MM.1S (cell line): ENCODE measurements around the gene MAD2L1BP.

Experiments
- DNase-seq: peaks from one replicate; pipeline ENCODE4 v3.0.0-alpha.2; 2015
- H2AFZ ChIP-seq: fragments of 300-600 bp; sonication (generic); 2 replicates; pipeline ENCODE4 v1.6.0; 2016; ENCODE audit warnings: antibody characterized with exemption, low read length
- H3F3A ChIP-seq: fragments of 300-600 bp; sonication (generic); 2 replicates; pipeline ENCODE4 v1.6.1; 2016; ENCODE audit warnings: mild to moderate bottlenecking, antibody characterized with exemption, low read length, moderate library complexity, mixed read lengths; ENCODE audit not compliant: insufficient read depth
- H3K27ac ChIP-seq: fragments of 300-600 bp; sonication (generic); 2 replicates; pipeline ENCODE4 v1.5.1; 2016; ENCODE audit warnings: mild to moderate bottlenecking, low read length
- H3K27me3 ChIP-seq: fragments of 300-600 bp; sonication (generic); replicated peaks from 2 replicates; pipeline ENCODE4 v1.6.0; 2016; ENCODE audit warnings: low read length; ENCODE audit not compliant: insufficient read depth
- H3K36me3 ChIP-seq: fragments of 300-600 bp; sonication (generic); replicated peaks from 2 replicates; pipeline ENCODE4 v1.6.1; 2016; ENCODE audit warnings: mild to moderate bottlenecking, low read length, mixed read lengths; ENCODE audit not compliant: insufficient read depth
- H3K4me1 ChIP-seq: fragments of 300-600 bp; sonication (generic); 2 replicates; pipeline ENCODE4 v1.6.1; 2016; ENCODE audit warnings: low read length, mixed read lengths
- H3K4me2 ChIP-seq: fragments of 300-600 bp; sonication (generic); 2 replicates; pipeline ENCODE4 v1.6.0; 2016; ENCODE audit warnings: low read depth, low read length
- H3K4me3 ChIP-seq: fragments of 300-600 bp; sonication (generic); 2 replicates; pipeline ENCODE4 v1.5.1; 2016; ENCODE audit warnings: low read length, mixed read lengths
- H3K79me2 ChIP-seq: fragments of 300-600 bp; sonication (generic); 2 replicates; pipeline ENCODE4 v1.6.1; 2016; ENCODE audit warnings: mixed run types, low read length, mixed read lengths
- H3K9ac ChIP-seq: fragments of 300-600 bp; sonication (generic); 2 replicates; pipeline ENCODE4 v1.6.1; 2016; ENCODE audit warnings: low read length, mixed read lengths
- H3K9me2 ChIP-seq: fragments of 300-600 bp; sonication (generic); replicated peaks from 2 replicates; pipeline ENCODE4 v1.6.1; 2016; ENCODE audit warnings: mild to moderate bottlenecking, low read length, mixed read lengths; ENCODE audit not compliant: insufficient read depth
- H3K9me3 ChIP-seq: fragments of 300-600 bp; sonication (generic); replicated peaks from 2 replicates; pipeline ENCODE4 v1.6.1; 2016; ENCODE audit warnings: mild to moderate bottlenecking, low read length, mixed read lengths; ENCODE audit not compliant: insufficient read depth
- H4K20me1 ChIP-seq: fragments of 300-600 bp; sonication (generic); 2 replicates; pipeline ENCODE4 v1.6.1; 2016; ENCODE audit warnings: mild to moderate bottlenecking, low read length, moderate library complexity, mixed read lengths; ENCODE audit not compliant: insufficient read depth
- CTCF ChIP-seq: fragments of 300-600 bp; sonication (generic); IDR thresholded peaks from 2 replicates; pipeline ENCODE4 v1.5.1; 2016; ENCODE audit warnings: antibody characterized with exemption, low read length, mixed read lengths
- EZH2 ChIP-seq: fragments of 300-600 bp; sonication (generic); optimal IDR thresholded peaks from 2 replicates; pipeline ENCODE3; 2017; ENCODE audit warnings: low read depth, mild to moderate bottlenecking, antibody characterized with exemption, low read length, mixed read lengths
- EZH2phosphoT487 ChIP-seq: fragments of 300-600 bp; sonication (generic); IDR thresholded peaks from 2 replicates; pipeline ENCODE4 v1.6.1; 2018; ENCODE audit warnings: antibody characterized with exemption, low read length

MAD2L1BP gene

DNA sequence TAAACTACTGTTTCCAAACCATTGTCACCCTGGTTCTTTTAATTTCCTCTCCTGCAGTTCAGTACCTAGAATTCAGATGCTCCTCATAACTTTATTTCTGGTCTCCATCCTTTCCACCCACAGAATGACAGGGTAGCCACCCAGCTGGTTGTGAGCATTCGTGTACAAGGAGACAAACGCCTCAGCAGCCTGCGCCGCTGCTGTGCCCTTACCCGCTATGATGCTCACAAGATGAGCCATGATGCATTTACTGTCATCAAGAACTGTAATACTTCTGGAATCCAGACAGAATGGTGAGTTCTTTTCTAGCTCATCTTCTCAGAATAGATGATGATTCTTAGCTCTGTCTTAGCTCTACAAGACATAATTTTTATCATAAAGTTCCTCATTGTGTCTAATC lies 25.2 kb upstream of the MAD2L1BP start:
- no peak overlapping the region for H3K9ac ChIP-seq
- no peak for TF ChIP-seq EZH2
- TF ChIP-seq EZH2phosphoT487: no peak
- TF ChIP-seq CTCF: no peak
- H2AFZ ChIP-seq: no peak overlapping the region
- no peaks in the 10 kb centered on the region for H3F3A ChIP-seq
- H3K27me3 ChIP-seq: no peaks in the 10 kb centered on the region
- peaks cover 9% of the 10 kb centered on the region for H3K36me3 ChIP-seq
- H3K4me3 ChIP-seq: no peak overlapping the region
- H3K4me1 ChIP-seq: no peaks in the 10 kb centered on the region
- no peaks in the 10 kb centered on the region; the same call in none of the 2 replicates for H3K79me2 ChIP-seq
- no peaks in the 10 kb centered on the region for H3K9me2 ChIP-seq
- H4K20me1 ChIP-seq: no peaks in the 10 kb centered on the region
- no peak for DNase-seq
- no peaks in the 10 kb centered on the region for H3K9me3 ChIP-seq
- no peak overlapping the region for H3K27ac ChIP-seq
- no peak overlapping the region for H3K4me2 ChIP-seq

DNA sequence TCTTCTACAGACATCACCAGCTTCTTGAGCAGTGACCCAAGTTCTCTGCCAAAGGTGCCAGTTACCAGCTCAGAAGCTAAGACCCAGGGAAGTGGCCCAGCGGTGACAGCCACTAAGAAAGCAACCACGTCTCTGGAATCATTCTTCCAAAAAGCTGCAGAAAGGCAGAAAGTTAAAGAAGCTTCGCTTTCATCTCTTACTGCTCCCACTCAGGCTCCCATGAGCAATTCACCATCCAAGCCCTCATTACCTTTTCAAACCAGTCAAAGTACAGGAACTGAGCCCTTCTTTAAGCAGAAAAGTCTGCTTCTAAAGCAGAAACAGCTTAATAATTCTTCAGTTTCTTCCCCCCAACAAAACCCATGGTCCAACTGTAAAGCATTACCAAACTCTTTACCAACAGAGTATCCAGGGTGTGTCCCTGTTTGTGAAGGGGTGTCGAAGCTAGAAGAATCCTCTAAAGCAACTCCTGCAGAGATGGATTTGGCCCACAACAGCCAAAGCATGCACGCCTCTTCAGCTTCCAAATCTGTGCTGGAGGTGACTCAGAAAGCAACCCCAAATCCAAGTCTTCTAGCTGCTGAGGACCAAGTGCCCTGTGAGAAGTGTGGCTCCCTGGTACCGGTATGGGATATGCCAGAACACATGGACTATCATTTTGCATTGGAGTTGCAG lies 21.8 kb upstream of the MAD2L1BP start:
- no peak overlapping the region for H2AFZ ChIP-seq
- peaks cover 9% of the 10 kb centered on the region for H3K36me3 ChIP-seq
- H3K27ac ChIP-seq: no peak overlapping the region
- H3K9ac ChIP-seq: no peak overlapping the region
- H3K4me3 ChIP-seq: no peak overlapping the region
- TF ChIP-seq CTCF: no peak
- no peak for TF ChIP-seq EZH2phosphoT487
- TF ChIP-seq EZH2: no peak
- no peak overlapping the region for H3K4me2 ChIP-seq
- H4K20me1 ChIP-seq: no peaks in the 10 kb centered on the region
- H3K9me2 ChIP-seq: no peaks in the 10 kb centered on the region
- H3F3A ChIP-seq: 0 out of 2 replicates have a peak, but pooled peaks cover 3% of the 10 kb centered on the region
- no peaks in the 10 kb centered on the region for H3K4me1 ChIP-seq
- no peaks in the 10 kb centered on the region for H3K9me3 ChIP-seq
- no peaks in the 10 kb centered on the region for H3K27me3 ChIP-seq
- DNase-seq: no peak
- H3K79me2 ChIP-seq: no peaks in the 10 kb centered on the region; the same call in 1 of the 2 replicates

GRCh38 chr6:43614396-43614730 lies 21.3 kb upstream of the MAD2L1BP start:
- Histone ChIP-seq H3K9me3 (no peaks in the 10 kb centered on the region), H3K79me2 (no peaks in the 10 kb centered on the region; the same call in 1 of the 2 replicates), H3K4me3 (no peak overlapping the region), H3K36me3 (peaks cover 9% of the 10 kb centered on the region), H3K9ac (no peak overlapping the region), H2AFZ (no peak overlapping the region), H3K27me3 (no peaks in the 10 kb centered on the region), H3K4me1 (no peaks in the 10 kb centered on the region), H3K27ac (no peak overlapping the region), H4K20me1 (no peaks in the 10 kb centered on the region), H3F3A (0 out of 2 replicates have a peak, but pooled peaks cover 3% of the 10 kb centered on the region), H3K4me2 (no peak overlapping the region), H3K9me2 (no peaks in the 10 kb centered on the region)
- no peak for DNase-seq
- TF ChIP-seq CTCF: no peak
- no peak for TF ChIP-seq EZH2
- TF ChIP-seq EZH2phosphoT487: no peak
